ENCODE measurements around the gene FBXO40. TPM values are rescaled to one million over a fixed set of nuclear protein-coding genes. Genes with fewer than 3 reads are reported as not detected.

Gene FBXO40
- total and polyA plus RNA-seq, 2 of the 13 experiments (the other 11 are each of a cell fraction or from before 2014, with no cell fraction given) = not detected

- peak; percentile 55; the same call in 1 of the 2 replicates for TF ChIP-seq ARID5B (CRISPR knock-in tag; IDR thresholded peaks at IDR 0.05)
- no peak for TF ChIP-seq ZNF274 (CRISPR knock-in tag; IDR thresholded peaks at IDR 0.05)
- TF ChIP-seq ZNF850 (CRISPR knock-in tag; conservative IDR thresholded peaks at IDR 0.05) = no peak
- TF ChIP-seq LCORL (IDR thresholded peaks at IDR 0.05) = no peak
- TF ChIP-seq LCORL (CRISPR knock-in tag; IDR thresholded peaks at IDR 0.05) = no peak
- peak; percentile 74; the same call in 1 of the 2 replicates for TF ChIP-seq CBFB (CRISPR knock-in tag; IDR thresholded peaks at IDR 0.05)
- TF ChIP-seq NRL (CRISPR knock-in tag; IDR thresholded peaks at IDR 0.05; ENCODE audit: borderline replicate concordance) = no peak
- no peak for TF ChIP-seq CREBL2 (CRISPR knock-in tag; IDR thresholded peaks at IDR 0.05; ENCODE audit: borderline replicate concordance)
- no peak for TF ChIP-seq MED8 (CRISPR knock-in tag; IDR thresholded peaks at IDR 0.05; ENCODE audit: insufficient replicate concordance)
- no peak; the same call in 1 of the 2 replicates for TF ChIP-seq IRF9 (CRISPR knock-in tag; IDR thresholded peaks at IDR 0.05; ENCODE audit: borderline replicate concordance)
- TF ChIP-seq KLF16 (CRISPR knock-in tag; IDR thresholded peaks at IDR 0.05) = peak in 1 of 2 experiments; percentile 75; a peak in 1 of 4 replicates
- TF ChIP-seq TSC22D2 (CRISPR knock-in tag; IDR thresholded peaks at IDR 0.05; ENCODE audit: borderline replicate concordance) = 0 out of 2 replicates have a peak, but pooled peaks have one; percentile 12
- TF ChIP-seq ZNF17 (CRISPR knock-in tag; IDR thresholded peaks at IDR 0.05) = no peak
- no peak for TF ChIP-seq ZNF761 (CRISPR knock-in tag; conservative IDR thresholded peaks at IDR 0.05)
- peak; percentile 38; the same call in 1 of the 2 replicates for TF ChIP-seq NFYC (CRISPR knock-in tag; IDR thresholded peaks at IDR 0.05)
- TF ChIP-seq SRSF1 (optimal IDR thresholded peaks at IDR 0.05; ENCODE audit: low read depth, low read length) = no peak
- TF ChIP-seq ZNF547 (CRISPR knock-in tag; IDR thresholded peaks at IDR 0.05) = no peak
- TF ChIP-seq ZNF230 (CRISPR knock-in tag; IDR thresholded peaks at IDR 0.05) = no peak
- TF ChIP-seq KLF15 (CRISPR knock-in tag; IDR thresholded peaks at IDR 0.05; ENCODE audit: borderline replicate concordance) = peak; percentile 34; the same call in 1 of the 2 replicates
- TF ChIP-seq ZNF629 (CRISPR knock-in tag; conservative IDR thresholded peaks at IDR 0.05) = no peak
- no peak for TF ChIP-seq ZNF724P (CRISPR knock-in tag; IDR thresholded peaks at IDR 0.05; ENCODE audit: borderline replicate concordance)
- TF ChIP-seq ZBTB42 (CRISPR knock-in tag; IDR thresholded peaks at IDR 0.05) = no peak
These were observed 47.4 kb upstream of the FBXO40 start, which contains the start of gene POLQ (continued) for GRCh38 chr3:121545574-121546455.

All from HepG2 (cell line).